GM12878 (cell line): ENCODE results near the gene TRAK2. TPM values are rescaled to one million over a fixed set of nuclear protein-coding genes. Genes with fewer than 3 reads are reported as not detected.

Source experiments
- ATAC-seq: fragments of 200-7000 bp; cut with Tn5 transposase; 3 replicates; pipeline ENCODE4 v1.9.1; 2020; ENCODE audit warnings: mild to moderate bottlenecking, moderate library complexity
- BruUV-seq: library from RNA; stranded (reverse); fragments of 400-500 nt; replicated peaks from 2 replicates; lab custom pipeline; 2021; lab: Mats Ljungman, UMichigan
- CTCF ChIA-PET: fragments of 300-600 bp; sonication (Branson Sonifier 250); formaldehyde crosslinking; extraction: SDS; loops from one replicate; lab custom pipeline; 2021; ENCODE audit warnings: inconsistent platforms; lab: Yijun Ruan, JAX
- POLR2A ChIA-PET: fragments of 350-600 bp; formaldehyde crosslinking; extraction: SDS; loops from one replicate; lab custom pipeline; 2021; ENCODE audit warnings: inconsistent platforms; lab: Charles Lee
- RAD21 ChIA-PET: fragments of 300-600 bp; sonication (Branson Sonifier 250); formaldehyde crosslinking; loops from one replicate; lab custom pipeline; 2023; ENCODE audit warnings: antibody characterized with exemption; ENCODE audit not compliant: unreplicated experiment; lab: Charles Lee
- SMC1A ChIA-PET: fragments of 300-600 bp; sonication (Branson Sonifier 250); formaldehyde crosslinking; loops from one replicate; lab custom pipeline; 2023; ENCODE audit not compliant: unreplicated experiment, uncharacterized antibody; lab: Charles Lee
- DNase-seq: peaks from one replicate; pipeline ENCODE4 v3.0.0-alpha.2; 2011; ENCODE audit warnings: low read depth, low spot score
- FAIRE-seq: peaks from 3 replicates; lab custom pipeline; 2011; peaks lifted over from hg19 to GRCh38; lab: Jason Lieb, UNC
- H2AFZ ChIP-seq: 2 replicates; pipeline ENCODE4 v1.6.0; 2011; ENCODE audit warnings: low read depth, low read length, control low read depth; ENCODE audit not compliant: control insufficient read depth
- H3K27ac ChIP-seq: 2 replicates; pipeline ENCODE4 v1.5.1; 2011; ENCODE audit warnings: control low read depth; ENCODE audit not compliant: control insufficient read depth, insufficient read depth
- H3K27me3 ChIP-seq, 2 experiments: replicated peaks in 1 of 2; 2 replicates each; pipeline versions ENCODE4 v1.6.0 to v1.6.1; 2011; ENCODE audit warnings: low read length in 1 of 2; ENCODE audit not compliant: control insufficient read depth in 2 of 2, insufficient read depth in 2 of 2
- H3K36me3 ChIP-seq, 2 experiments: 2 replicates each; pipeline ENCODE4 v1.5.1; 2011; ENCODE audit warnings: low read length in 1 of 2; ENCODE audit not compliant: control insufficient read depth in 2 of 2, insufficient read depth in 2 of 2
- H3K4me1 ChIP-seq: 2 replicates; pipeline ENCODE4 v1.6.1; 2011; ENCODE audit warnings: mild to moderate bottlenecking, low read length, moderate library complexity, mixed read lengths; ENCODE audit not compliant: control insufficient read depth, insufficient read depth
- H3K4me2 ChIP-seq: 2 replicates; pipeline ENCODE4 v1.6.0; 2011; ENCODE audit warnings: control low read depth; ENCODE audit not compliant: control insufficient read depth, insufficient read depth
- H3K4me3 ChIP-seq: fragments of 200-600 bp; sonication (generic); 2 replicates; pipeline ENCODE4 v1.5.1; 2016
- H3K79me2 ChIP-seq: 2 replicates; pipeline ENCODE4 v1.6.0; 2011; ENCODE audit warnings: low read length; ENCODE audit not compliant: control insufficient read depth, insufficient read depth
- H3K9ac ChIP-seq: 2 replicates; pipeline ENCODE4 v1.8.0; 2011; ENCODE audit warnings: low read length, control low read depth, mixed read lengths; ENCODE audit not compliant: control insufficient read depth, insufficient read depth
- H3K9me3 ChIP-seq: replicated peaks from 3 replicates; pipeline ENCODE4 v1.5.1; 2011; ENCODE audit warnings: mild to moderate bottlenecking, low read length; ENCODE audit not compliant: control insufficient read depth, insufficient read depth
- H4K20me1 ChIP-seq: 2 replicates; pipeline ENCODE4 v1.6.0; 2011; ENCODE audit not compliant: control insufficient read depth, insufficient read depth
- CBFB ChIP-seq: IDR thresholded peaks from 2 replicates; pipeline ENCODE4 v1.6.1; 2016; ENCODE audit warnings: antibody characterized with exemption, low read depth
- CEBPB ChIP-seq, 2 experiments: fragments of 150-350 bp in 1 of 2; IDR thresholded peaks; 2 replicates each; pipeline ENCODE4 v1.6.1; 2012 to 2014; ENCODE audit warnings: low read depth in 2 of 2, low read length in 2 of 2, borderline replicate concordance in 1 of 2, inconsistent platforms in 1 of 2
- CHD2 ChIP-seq: IDR thresholded peaks from 2 replicates; pipeline ENCODE4 v1.6.1; 2011; ENCODE audit warnings: low read depth, low read length, improper control_type of control experiment, borderline replicate concordance
- CTCF ChIP-seq, 3 experiments: IDR thresholded peaks in 2 of 3; conservative IDR thresholded peaks in 1 of 3; 2 replicates each; pipeline ENCODE4 v1.5.1; 2011; ENCODE audit warnings: low read depth in 3 of 3, low read length in 3 of 3, mild to moderate bottlenecking in 3 of 3, control low read depth in 2 of 3, moderate library complexity in 2 of 3, inconsistent platforms in 1 of 3, mixed read lengths in 1 of 3; ENCODE audit not compliant: control insufficient read depth in 2 of 3, insufficient read depth in 1 of 3; ENCODE audit errors: extremely low read depth in 1 of 3
- DPF2 ChIP-seq: fragments of 450-650 bp; IDR thresholded peaks from 2 replicates; pipeline ENCODE4 v1.6.1; 2017; ENCODE audit warnings: mild to moderate bottlenecking
- ESRRA ChIP-seq: IDR thresholded peaks from 2 replicates; pipeline ENCODE4 v1.6.1; 2012; ENCODE audit warnings: mild to moderate bottlenecking, low read length, improper control_type of control experiment
- HDAC6 ChIP-seq: fragments of 200-600 bp; sonication (generic); IDR thresholded peaks from one replicate; pipeline ENCODE4 v1.8.0; 2017; ENCODE audit warnings: antibody characterized with exemption; ENCODE audit not compliant: unreplicated experiment
- JUND ChIP-seq: IDR thresholded peaks from 2 replicates; pipeline ENCODE4 v1.6.1; 2012; ENCODE audit warnings: low read depth, mild to moderate bottlenecking, low read length, improper control_type of control experiment, moderate library complexity
- KLF5 ChIP-seq: fragments of 450-650 bp; IDR thresholded peaks from 2 replicates; pipeline ENCODE4 v1.6.1; 2014; ENCODE audit warnings: mild to moderate bottlenecking; ENCODE audit not compliant: partially characterized antibody
- MYB ChIP-seq: fragments of 150-350 bp; IDR thresholded peaks from 2 replicates; pipeline ENCODE4 v1.6.1; 2014; ENCODE audit warnings: mild to moderate bottlenecking, low read depth, low read length, borderline replicate concordance
- POLR2AphosphoS2 ChIP-seq: IDR thresholded peaks from 2 replicates; pipeline ENCODE4 v1.6.1; 2011; ENCODE audit warnings: low read depth, mild to moderate bottlenecking, low read length, improper control_type of control experiment, moderate library complexity
- SREBF1 ChIP-seq: IDR thresholded peaks from 2 replicates; pipeline ENCODE4 v1.6.1; 2012; ENCODE audit warnings: mild to moderate bottlenecking, low read length
- STAT1 ChIP-seq: fragments of 450-650 bp; conservative IDR thresholded peaks from 2 replicates; pipeline ENCODE4 v1.6.1; 2014; ENCODE audit warnings: antibody characterized with exemption, mild to moderate bottlenecking
- TAF1 ChIP-seq: IDR thresholded peaks from 2 replicates; pipeline ENCODE4 v1.6.1; 2011; ENCODE audit warnings: mild to moderate bottlenecking, low read depth, low read length, borderline replicate concordance
- TCF3 ChIP-seq: IDR thresholded peaks from 2 replicates; pipeline ENCODE4 v1.6.1; 2012; ENCODE audit warnings: low read depth, mild to moderate bottlenecking, low read length, borderline replicate concordance; ENCODE audit not compliant: insufficient read depth
- ZNF384 ChIP-seq: IDR thresholded peaks from 2 replicates; pipeline ENCODE4 v1.6.1; 2012; ENCODE audit warnings: low read depth, mild to moderate bottlenecking, low read length, improper control_type of control experiment, borderline replicate concordance
- WGBS: methylation state at CpG from one replicate; pipeline ENCODE4 v1.1.6; 2016; ENCODE audit warnings: low lambda C conversion rate; ENCODE audit not compliant: insufficient replicate concordance, insufficient coverage; ENCODE audit errors: missing lambda C conversion rate; 5-methylcytosine and 5-hydroxymethylcytosine counted together
- in situ Hi-C: fragments of 300-500 bp; cut with MboI; formaldehyde crosslinking; loops from 9 replicates; pipeline ENCODE4 v1.14.3; 2018; ENCODE audit warnings: mixed read lengths
- intact Hi-C: fragments of 100-400 bp; cut with micrococcal nuclease; formaldehyde crosslinking; loops from one replicate; pipeline ENCODE4 v1.14.2; 2022; ENCODE audit not compliant: unreplicated experiment
- polyA plus RNA-seq, 11 experiments: library from polyadenylated mRNA; depleted of rRNA in 4 of 11; unstranded in 6 of 11; stranded (reverse) in 5 of 11; fragments of >200 nt; fragmentation: Nextera tagmentation in 4 of 11; fragmentation: Illumina TruSeq in 1 of 11; extraction: Ambion mirVana in 4 of 11; extraction: Trizol in 1 of 11; gene quantifications; 1 replicate in 1 of 11; 2 replicates in 10 of 11; pipeline versions ENCODE4 v1.2.1 to v1.2.3, GENCODE V29; 2011 to 2016; ENCODE audit warnings: inconsistent platforms in 2 of 11, missing spikeins in 2 of 11, low read depth in 1 of 11
- total RNA-seq, 4 experiments: library from RNA; depleted of rRNA in 3 of 4; stranded (reverse); fragments of >200 nt in 3 of 4; fragmentation: Illumina TruSeq in 1 of 4; extraction: Trizol in 1 of 4; gene quantifications; 2 replicates each; pipeline versions ENCODE4 v1.2.1 to v1.2.3, GENCODE V29; 2013 to 2021
- TF ChIP-seq, protein P1 (sequence below): fragments of 450-650 bp; IDR thresholded peaks from 2 replicates; pipeline ENCODE4 v1.6.1; 2017; ENCODE audit warnings: mild to moderate bottlenecking

TRAK2 gene
- total and polyA plus RNA-seq, 10 of the 15 experiments (the other 5 are each of a cell fraction or from before 2014, with no cell fraction given) = 5.2 to 20.0 (median 11.8) TPM

DNA sequence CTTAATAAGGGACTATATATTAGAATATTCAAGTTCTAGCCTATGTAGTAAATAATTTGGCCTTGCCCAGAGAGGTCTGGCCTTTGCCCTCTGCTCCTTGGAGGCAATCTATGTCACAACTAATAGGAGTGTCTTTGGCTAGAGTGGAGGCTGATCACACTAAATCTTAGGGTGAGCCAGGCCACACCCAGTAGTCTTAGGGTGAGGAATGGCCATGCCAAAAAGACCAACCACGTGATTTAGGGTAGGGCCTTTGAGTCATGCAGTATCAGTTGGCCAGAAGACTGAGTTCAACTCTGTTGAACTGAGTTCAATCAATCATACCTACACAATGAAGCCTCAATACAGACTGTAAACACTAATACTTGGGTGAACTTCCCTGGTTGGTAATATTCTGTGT lies 68.1 kb downstream of the TRAK2 start:
- no peak overlapping the region for H3K4me2 ChIP-seq
- H3K27ac ChIP-seq = no peak overlapping the region
- in situ Hi-C loops (no loop called here), intact Hi-C loops (no loop called here)
- no peak overlapping the region for H3K9ac ChIP-seq
- SMC1A ChIA-PET = interaction anchor here (1.1 to 1.2 kb wide), 2 partner anchors 11 to 12 kb away, joined by 4 to 9 read pairs; no protein-coding TSS in a partner anchor
- POLR2A ChIA-PET = no interaction called here
- peaks cover 0 to 8% of the 10 kb centered on the region in 2 experiments; a peak in 2 of 4 replicates for H3K36me3 ChIP-seq
- CTCF ChIA-PET = interaction anchor here (0.7 to 1.2 kb wide), 2 partner anchors 22 to 446 kb away, joined by 3 read pairs; no protein-coding TSS in a partner anchor
- no peaks in the 10 kb centered on the region for H3K4me1 ChIP-seq
- TF ChIP-seq CBFB = no peak
- no peak for TF ChIP-seq ZNF384
- no peak for TF ChIP-seq TCF3
- TF ChIP-seq, protein P1, sequence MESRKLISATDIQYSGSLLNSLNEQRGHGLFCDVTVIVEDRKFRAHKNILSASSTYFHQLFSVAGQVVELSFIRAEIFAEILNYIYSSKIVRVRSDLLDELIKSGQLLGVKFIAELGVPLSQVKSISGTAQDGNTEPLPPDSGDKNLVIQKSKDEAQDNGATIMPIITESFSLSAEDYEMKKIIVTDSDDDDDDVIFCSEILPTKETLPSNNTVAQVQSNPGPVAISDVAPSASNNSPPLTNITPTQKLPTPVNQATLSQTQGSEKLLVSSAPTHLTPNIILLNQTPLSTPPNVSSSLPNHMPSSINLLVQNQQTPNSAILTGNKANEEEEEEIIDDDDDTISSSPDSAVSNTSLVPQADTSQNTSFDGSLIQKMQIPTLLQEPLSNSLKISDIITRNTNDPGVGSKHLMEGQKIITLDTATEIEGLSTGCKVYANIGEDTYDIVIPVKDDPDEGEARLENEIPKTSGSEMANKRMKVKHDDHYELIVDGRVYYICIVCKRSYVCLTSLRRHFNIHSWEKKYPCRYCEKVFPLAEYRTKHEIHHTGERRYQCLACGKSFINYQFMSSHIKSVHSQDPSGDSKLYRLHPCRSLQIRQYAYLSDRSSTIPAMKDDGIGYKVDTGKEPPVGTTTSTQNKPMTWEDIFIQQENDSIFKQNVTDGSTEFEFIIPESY = no peak
- TF ChIP-seq KLF5 = no peak
- no peak for TF ChIP-seq CHD2
- TF ChIP-seq SREBF1 = no peak
- TF ChIP-seq TAF1 = no peak
- TF ChIP-seq STAT1 = no peak
- no peak for TF ChIP-seq MYB
- no peak for TF ChIP-seq CEBPB (IDR thresholded peaks at IDR 0.05; ENCODE audit: borderline replicate concordance in 1 of 2, low read depth in 2 of 2, low read length in 2 of 2)
- TF ChIP-seq POLR2AphosphoS2 = no peak
- no peak for TF ChIP-seq DPF2
- no peak for TF ChIP-seq CTCF (IDR thresholded peaks at IDR 0.05 in 2 of 3, conservative IDR thresholded peaks at IDR 0.05 in 1 of 3; ENCODE audit: control insufficient read depth in 2 of 3, extremely low read depth in 1 of 3, insufficient read depth in 1 of 3, low read depth in 3 of 3, low read length in 3 of 3)
- no peak for TF ChIP-seq ESRRA
- no peak for TF ChIP-seq JUND
- no peak for TF ChIP-seq HDAC6
- no peaks in the 10 kb centered on the region for H4K20me1 ChIP-seq
- no peaks in the 10 kb centered on the region for H3K9me3 ChIP-seq
- no peaks in the 10 kb centered on the region for H3K79me2 ChIP-seq
- no peak for DNase-seq
- no peak overlapping the region for H3K4me3 ChIP-seq
- no peak overlapping the region for H2AFZ ChIP-seq
- RAD21 ChIA-PET = no interaction called here
- no peak for FAIRE-seq
- BruUV-seq = no TSS peak
- H3K27me3 ChIP-seq = no peaks in the 10 kb centered on the region
- ATAC-seq = no peak
- WGBS = 53% methylated on average over 1 of the region's 1 CpG
